ENCODE measurements around the gene ISCA2.

The ISCA2 gene

GRCh38 chr14:74472601-74473000 is 21.0 kb upstream of the ISCA2 start:
- Histone ChIP-seq H3K4me3 (ENCODE audit: low read depth in 1 of 2, low read length in 2 of 2) (no peak overlapping the region), H3K9me3 (ENCODE audit: insufficient read depth, low read length, severe bottlenecking) (no peaks in the 10 kb centered on the region), H2AFZ (ENCODE audit: low read depth, low read length) (no peak overlapping the region), H3K36me3 (ENCODE audit: insufficient read depth, low read length) (peaks cover 4% of the 10 kb centered on the region; the same call in 1 of the 2 replicates), H3K79me2 (ENCODE audit: insufficient read depth, low read length) (no peaks in the 10 kb centered on the region), H3K27me3 (ENCODE audit: insufficient read depth, low read length, poor library complexity) (no peaks in the 10 kb centered on the region), H3K4me2 (ENCODE audit: insufficient read depth, low read length) (no peak overlapping the region), H3K4me1 (ENCODE audit: insufficient read depth, low read length) (no peaks in the 10 kb centered on the region), H4K20me1 (ENCODE audit: insufficient read depth, low read length) (no peaks in the 10 kb centered on the region; the same call in 1 of the 2 replicates), H3K27ac (ENCODE audit: low read length) (no peak overlapping the region), H3K9ac (ENCODE audit: low read depth, low read length) (no peak overlapping the region)
- TF ChIP-seq, protein P1, sequence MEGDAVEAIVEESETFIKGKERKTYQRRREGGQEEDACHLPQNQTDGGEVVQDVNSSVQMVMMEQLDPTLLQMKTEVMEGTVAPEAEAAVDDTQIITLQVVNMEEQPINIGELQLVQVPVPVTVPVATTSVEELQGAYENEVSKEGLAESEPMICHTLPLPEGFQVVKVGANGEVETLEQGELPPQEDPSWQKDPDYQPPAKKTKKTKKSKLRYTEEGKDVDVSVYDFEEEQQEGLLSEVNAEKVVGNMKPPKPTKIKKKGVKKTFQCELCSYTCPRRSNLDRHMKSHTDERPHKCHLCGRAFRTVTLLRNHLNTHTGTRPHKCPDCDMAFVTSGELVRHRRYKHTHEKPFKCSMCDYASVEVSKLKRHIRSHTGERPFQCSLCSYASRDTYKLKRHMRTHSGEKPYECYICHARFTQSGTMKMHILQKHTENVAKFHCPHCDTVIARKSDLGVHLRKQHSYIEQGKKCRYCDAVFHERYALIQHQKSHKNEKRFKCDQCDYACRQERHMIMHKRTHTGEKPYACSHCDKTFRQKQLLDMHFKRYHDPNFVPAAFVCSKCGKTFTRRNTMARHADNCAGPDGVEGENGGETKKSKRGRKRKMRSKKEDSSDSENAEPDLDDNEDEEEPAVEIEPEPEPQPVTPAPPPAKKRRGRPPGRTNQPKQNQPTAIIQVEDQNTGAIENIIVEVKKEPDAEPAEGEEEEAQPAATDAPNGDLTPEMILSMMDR (IDR thresholded peaks at IDR 0.05; ENCODE audit: borderline replicate concordance, extremely low read depth, low read length, poor library complexity, severe bottlenecking) = no peak
- no peak for TF ChIP-seq EZH2 (IDR thresholded peaks at IDR 0.05; ENCODE audit: borderline replicate concordance, low read depth, low read length, severe bottlenecking)
- no peak for DNase-seq
- no peak for ATAC-seq (ENCODE audit: insufficient read depth, low read depth)

- ATAC-seq (ENCODE audit: insufficient read depth, low read depth) = no peak
- no peak overlapping the region for H3K4me2 ChIP-seq (ENCODE audit: insufficient read depth, low read length)
Measured at GRCh38 chr14:74474376-74474775, 19.2 kb upstream of the ISCA2 start.

DNA sequence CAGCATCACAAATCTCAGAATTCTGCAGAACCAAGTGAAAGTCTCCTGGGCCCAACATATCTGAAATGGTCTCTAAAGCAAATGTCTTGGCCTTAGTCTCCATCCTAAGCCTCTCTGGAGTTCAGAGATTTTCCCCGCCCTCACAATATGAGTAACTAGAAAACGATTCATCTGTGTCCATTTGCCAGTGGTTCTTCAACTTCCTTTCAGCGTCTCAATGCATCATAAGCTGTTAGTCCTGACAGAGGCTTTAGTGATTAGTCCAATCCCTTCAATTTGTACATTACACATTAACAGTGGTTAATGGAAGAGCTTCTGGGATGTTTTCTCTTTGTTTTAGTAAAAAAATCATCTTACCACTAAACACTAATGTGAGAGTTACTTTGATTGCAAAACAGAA is 17.9 kb upstream of the ISCA2 start:
- Histone ChIP-seq H4K20me1 (ENCODE audit: insufficient read depth, low read length) (no peaks in the 10 kb centered on the region; the same call in 1 of the 2 replicates), H3K4me2 (ENCODE audit: insufficient read depth, low read length) (no peak overlapping the region), H3K9ac (ENCODE audit: low read depth, low read length) (no peak overlapping the region), H3K4me3 (ENCODE audit: low read depth in 1 of 2, low read length in 2 of 2) (no peak overlapping the region), H3K36me3 (ENCODE audit: insufficient read depth, low read length) (peaks cover 19% of the 10 kb centered on the region), H3K79me2 (ENCODE audit: insufficient read depth, low read length) (no peaks in the 10 kb centered on the region), H3K27ac (ENCODE audit: low read length) (no peak overlapping the region), H2AFZ (ENCODE audit: low read depth, low read length) (no peak overlapping the region), H3K4me1 (ENCODE audit: insufficient read depth, low read length) (no peaks in the 10 kb centered on the region), H3K9me3 (ENCODE audit: insufficient read depth, low read length, severe bottlenecking) (no peaks in the 10 kb centered on the region), H3K27me3 (ENCODE audit: insufficient read depth, low read length, poor library complexity) (no peaks in the 10 kb centered on the region)
- no peak for ATAC-seq (ENCODE audit: insufficient read depth, low read depth)
- no peak for TF ChIP-seq EZH2 (IDR thresholded peaks at IDR 0.05; ENCODE audit: borderline replicate concordance, low read depth, low read length, severe bottlenecking)
- TF ChIP-seq, protein P1 (IDR thresholded peaks at IDR 0.05; ENCODE audit: borderline replicate concordance, extremely low read depth, low read length, poor library complexity, severe bottlenecking) = no peak
- DNase-seq = no peak

More at GRCh38 chr14:74474376-74474775, 19.2 kb upstream of the ISCA2 start:
- Histone ChIP-seq H3K4me1 (ENCODE audit: insufficient read depth, low read length) (no peaks in the 10 kb centered on the region), H3K27me3 (ENCODE audit: insufficient read depth, low read length, poor library complexity) (no peaks in the 10 kb centered on the region), H3K79me2 (ENCODE audit: insufficient read depth, low read length) (no peaks in the 10 kb centered on the region), H3K9me3 (ENCODE audit: insufficient read depth, low read length, severe bottlenecking) (no peaks in the 10 kb centered on the region), H3K36me3 (ENCODE audit: insufficient read depth, low read length) (peaks cover 7% of the 10 kb centered on the region; the same call in 1 of the 2 replicates), H4K20me1 (ENCODE audit: insufficient read depth, low read length) (no peaks in the 10 kb centered on the region; the same call in 1 of the 2 replicates), H2AFZ (ENCODE audit: low read depth, low read length) (no peak overlapping the region), H3K9ac (ENCODE audit: low read depth, low read length) (no peak overlapping the region), H3K27ac (ENCODE audit: low read length) (no peak overlapping the region), H3K4me3 (ENCODE audit: low read depth in 1 of 2, low read length in 2 of 2) (no peak overlapping the region)
- no peak for TF ChIP-seq EZH2 (IDR thresholded peaks at IDR 0.05; ENCODE audit: borderline replicate concordance, low read depth, low read length, severe bottlenecking)
- TF ChIP-seq, protein P1 (IDR thresholded peaks at IDR 0.05; ENCODE audit: borderline replicate concordance, extremely low read depth, low read length, poor library complexity, severe bottlenecking) = no peak
- no peak for DNase-seq

- H3K9ac ChIP-seq (ENCODE audit: low read depth, low read length) = no peak overlapping the region
- no peaks in the 10 kb centered on the region for H3K79me2 ChIP-seq (ENCODE audit: insufficient read depth, low read length)
- H3K36me3 ChIP-seq (ENCODE audit: insufficient read depth, low read length) = peaks cover 23% of the 10 kb centered on the region
- no peaks in the 10 kb centered on the region for H3K27me3 ChIP-seq (ENCODE audit: insufficient read depth, low read length, poor library complexity)
- H3K4me1 ChIP-seq (ENCODE audit: insufficient read depth, low read length) = no peaks in the 10 kb centered on the region
- ATAC-seq (ENCODE audit: insufficient read depth, low read depth) (no peak), DNase-seq (no peak)
- no peak overlapping the region for H3K4me2 ChIP-seq (ENCODE audit: insufficient read depth, low read length)
- no peaks in the 10 kb centered on the region for H3K9me3 ChIP-seq (ENCODE audit: insufficient read depth, low read length, severe bottlenecking)
- no peak overlapping the region for H3K27ac ChIP-seq (ENCODE audit: low read length)
- no peaks in the 10 kb centered on the region; the same call in 1 of the 2 replicates for H4K20me1 ChIP-seq (ENCODE audit: insufficient read depth, low read length)
- TF ChIP-seq, protein P1 (IDR thresholded peaks at IDR 0.05; ENCODE audit: borderline replicate concordance, extremely low read depth, low read length, poor library complexity, severe bottlenecking) = no peak
- TF ChIP-seq EZH2 (IDR thresholded peaks at IDR 0.05; ENCODE audit: borderline replicate concordance, low read depth, low read length, severe bottlenecking) = no peak
- H3K4me3 ChIP-seq (ENCODE audit: low read depth in 1 of 2, low read length in 2 of 2) = no peak overlapping the region
- H2AFZ ChIP-seq (ENCODE audit: low read depth, low read length) = no peak overlapping the region
Measured at GRCh38 chr14:74476107-74476506, 17.5 kb upstream of the ISCA2 start.
